GM21529 (cell line): ENCODE measurements around the gene BSDC1.
"Not testable (repeated sequence)": the region's sequence is repeated elsewhere in the genome, so short reads cannot be mapped to it uniquely, and the experiment has no call there.

ENCODE experiments used
- ATAC-seq: cut with Tn5 transposase; IDR thresholded peaks from one replicate; pipeline ENCODE4 v1.9.1; 2021; ENCODE audit not compliant: unreplicated experiment

BSDC1 gene

GRCh38 chr1:32361308-32361673, 33.0 kb downstream of the BSDC1 start:
- ATAC-seq: no peak

DNA sequence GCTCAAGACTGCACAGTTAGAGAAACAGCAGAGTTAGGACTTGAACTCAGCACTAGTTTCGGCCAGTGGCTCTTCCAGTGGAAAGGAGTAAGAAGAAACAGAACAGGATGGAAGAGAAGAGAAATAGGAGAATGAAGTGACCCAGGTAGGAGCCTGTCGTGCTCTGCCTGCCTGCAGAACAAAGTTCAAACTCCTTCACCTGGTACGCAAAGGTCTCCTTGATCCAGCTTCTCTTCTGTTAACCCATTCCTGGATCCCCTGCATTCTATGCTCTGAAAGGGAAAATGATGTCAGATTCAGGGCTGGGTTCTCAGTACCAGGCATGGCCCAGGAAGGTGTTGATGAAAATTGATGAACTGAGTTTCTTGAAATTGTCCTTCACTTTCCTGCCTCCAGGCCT, 35.8 kb downstream of the BSDC1 start:
- no peak for ATAC-seq

GRCh38 chr1:32357614-32358013, 36.6 kb downstream of the BSDC1 start:
- ATAC-seq: no peak

DNA sequence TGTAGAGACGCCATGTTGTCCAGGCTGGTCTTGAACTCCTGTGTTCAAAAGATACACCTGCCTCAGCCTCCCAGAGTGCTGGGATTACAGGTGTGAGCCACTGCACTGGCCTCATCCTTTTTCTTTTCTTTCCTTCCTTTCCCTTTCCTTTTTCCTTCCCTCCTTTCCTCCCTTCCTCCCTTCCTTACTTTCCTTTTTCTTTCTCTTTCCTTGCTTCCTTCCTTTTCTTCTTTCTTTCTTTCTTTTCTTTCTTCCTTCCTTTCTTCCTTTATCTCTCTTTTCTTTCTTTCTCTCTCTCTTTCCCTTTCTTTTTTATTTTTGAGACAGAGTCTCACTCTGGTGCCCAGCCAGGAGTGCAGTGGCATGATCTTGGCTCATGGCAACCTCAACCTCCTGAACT, 37.8 kb downstream of the BSDC1 start:
- ATAC-seq: no peak

DNA sequence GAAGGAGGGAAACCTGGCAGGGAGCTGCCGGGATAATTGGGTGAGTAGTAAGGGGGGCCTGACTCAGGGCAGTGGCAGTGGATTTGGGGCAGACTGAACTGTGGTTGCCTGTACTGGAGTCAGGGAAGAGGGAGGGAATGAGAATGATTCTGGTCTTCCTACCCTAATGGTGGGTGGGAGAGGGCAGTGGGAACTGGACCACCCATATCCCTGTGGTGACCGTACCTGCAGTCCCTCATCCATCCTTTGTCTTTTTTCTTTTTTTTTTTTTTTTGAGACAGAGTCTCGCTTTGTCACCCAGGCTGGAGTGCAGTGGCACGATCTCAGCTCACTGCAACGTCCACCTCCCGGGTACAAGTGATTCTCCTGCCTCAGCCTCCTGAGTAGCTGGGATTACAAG, 38.5 kb downstream of the BSDC1 start:
- not testable (repeated sequence) for ATAC-seq

- no peak for ATAC-seq
Observed at GRCh38 chr1:32353886-32354570, 40.2 kb downstream of the BSDC1 start.

DNA sequence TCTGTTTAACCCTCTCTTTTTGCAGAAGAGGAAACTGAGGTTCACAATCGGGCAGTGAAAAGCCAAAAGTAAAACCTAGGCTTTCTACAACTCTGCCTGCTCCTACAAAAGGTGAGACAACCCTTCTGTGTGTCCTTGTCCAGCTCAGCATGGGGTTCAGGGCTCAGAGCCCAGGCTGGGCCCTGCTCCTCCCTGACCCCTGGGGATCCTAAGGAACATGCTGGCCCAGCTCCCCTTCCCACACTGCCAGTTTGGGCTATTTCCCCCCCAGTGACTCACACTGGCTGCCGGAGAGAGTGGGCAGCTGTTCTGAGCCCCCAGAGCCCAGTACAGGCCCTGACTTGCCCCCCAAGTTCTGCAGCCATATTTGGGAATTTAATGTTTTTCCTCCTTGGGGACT, 40.8 kb downstream of the BSDC1 start:
- ATAC-seq: no peak

- ATAC-seq: no peak
Observed at GRCh38 chr1:32352831-32353383, 41.3 kb downstream of the BSDC1 start.

GRCh38 chr1:32352239-32352745, 41.9 kb downstream of the BSDC1 start:
- ATAC-seq: no peak

GRCh38 chr1:32351399-32352238, 42.6 kb downstream of the BSDC1 start:
- ATAC-seq: peak; percentile 79

GRCh38 chr1:32350785-32351398, 43.3 kb downstream of the BSDC1 start:
- peak; percentile 44 for ATAC-seq

- ATAC-seq: no peak
Observed at GRCh38 chr1:32349211-32349708, 45.0 kb downstream of the BSDC1 start.

- ATAC-seq: no peak
Observed at GRCh38 chr1:32346532-32347157, 47.6 kb downstream of the BSDC1 start.

DNA sequence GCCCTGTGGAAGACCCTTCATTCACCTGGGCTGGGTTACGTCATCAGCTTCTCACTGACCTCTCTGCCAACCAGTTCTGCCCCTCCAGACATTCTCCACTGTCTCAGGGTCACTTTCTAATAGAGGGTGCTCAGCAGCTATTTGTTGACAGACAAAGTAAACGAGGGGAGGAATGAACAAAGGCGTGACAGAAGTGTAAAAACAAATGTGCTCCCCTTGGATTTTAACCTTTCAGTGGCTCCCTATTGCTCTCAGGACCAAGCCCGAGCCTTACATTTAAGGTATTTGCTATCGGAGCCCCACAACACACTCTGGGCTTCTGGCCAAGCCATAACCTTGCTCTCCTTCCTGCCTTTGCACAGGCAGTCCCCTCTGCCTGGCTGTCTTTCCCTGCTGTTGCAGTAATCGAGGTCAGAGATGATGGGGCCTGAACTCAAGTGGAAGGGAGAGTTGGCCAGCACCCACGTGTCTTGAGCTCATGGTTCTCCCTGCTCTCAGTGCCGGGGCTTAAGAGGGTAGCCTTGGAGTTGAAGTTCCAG, 48.9 kb downstream of the BSDC1 start:
- no peak for ATAC-seq

DNA sequence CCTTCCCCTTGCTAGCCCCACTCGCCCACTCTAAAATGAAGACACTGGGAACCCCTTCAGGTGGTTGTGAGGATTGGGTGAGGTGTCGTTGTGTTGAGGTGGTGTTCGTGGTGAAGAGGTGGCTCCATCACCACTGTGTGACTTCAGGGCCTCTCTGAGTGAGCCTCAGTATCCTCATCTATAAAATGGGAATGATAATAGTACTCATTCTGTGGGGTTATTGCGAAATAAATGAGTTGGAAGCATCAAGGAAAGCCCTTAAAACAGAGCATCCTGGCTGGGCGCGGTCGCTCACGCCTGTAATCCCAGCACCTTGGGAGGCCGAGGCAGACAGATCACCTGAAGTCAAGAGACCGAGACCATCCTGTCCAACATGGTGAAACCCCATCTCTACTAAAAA, 51.5 kb downstream of the BSDC1 start:
- no peak for ATAC-seq

- ATAC-seq: no peak
Observed at GRCh38 chr1:32341971-32342370, 52.3 kb downstream of the BSDC1 start.

- ATAC-seq: no peak
Observed at GRCh38 chr1:32341186-32341757, 53.0 kb downstream of the BSDC1 start.

GRCh38 chr1:32339363-32339978, 54.8 kb downstream of the BSDC1 start:
- no peak for ATAC-seq

DNA sequence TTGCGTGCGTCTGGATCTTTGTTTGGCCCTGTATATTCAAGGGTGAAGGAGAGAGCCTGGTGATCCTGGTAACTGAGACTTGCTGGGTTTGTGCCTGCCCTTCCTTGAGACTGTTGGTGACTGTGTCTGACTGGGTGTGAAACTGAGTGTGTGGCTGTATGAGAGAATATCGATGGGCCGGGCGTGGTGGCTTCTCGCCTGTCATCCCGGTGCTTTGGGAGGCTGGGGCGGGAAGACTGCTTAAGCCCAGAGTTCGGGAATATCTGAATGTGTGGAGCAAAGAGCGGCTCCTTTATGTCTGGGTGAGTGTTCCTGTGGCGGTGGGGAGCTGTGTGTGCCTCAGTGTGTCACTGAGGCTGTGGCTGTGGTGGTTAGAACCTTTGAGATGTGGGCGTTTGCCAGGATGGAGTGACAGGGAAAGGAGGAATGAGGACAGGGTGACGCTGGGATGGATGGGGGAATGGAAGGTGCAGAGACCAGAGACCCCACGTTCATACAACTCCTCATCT, 55.5 kb downstream of the BSDC1 start:
- ATAC-seq: no peak
